ENCODE data around the gene CLDN34. TPM values are rescaled to one million over a fixed set of nuclear protein-coding genes. Genes with fewer than 3 reads are reported as not detected.

The CLDN34 gene
- total and polyA plus RNA-seq, 2 experiments from 2014 or later, result not detected

DNA sequence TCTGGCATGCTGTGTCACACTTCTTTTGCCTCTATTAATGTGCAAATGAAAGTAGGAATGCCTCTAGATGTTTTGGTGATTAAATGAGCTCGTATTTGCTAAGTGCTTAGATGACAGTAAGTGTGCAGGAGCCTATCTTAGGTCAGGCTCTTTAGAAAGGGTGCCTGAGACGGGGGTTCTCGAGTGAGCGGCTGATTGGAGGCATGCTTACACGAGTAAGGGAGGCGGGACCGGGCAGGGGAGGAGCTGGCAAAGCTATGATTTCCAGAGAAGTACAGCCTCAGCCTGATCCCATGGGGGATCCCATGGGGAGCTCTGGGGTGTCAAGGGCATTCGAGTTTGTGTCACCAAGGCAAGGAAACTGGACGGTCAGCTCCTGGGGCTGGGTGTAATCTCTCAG lies 44.8 kb downstream of the CLDN34 start:
- H3K4me1 ChIP-seq (ENCODE audit: insufficient read depth), result peaks cover 22% of the 10 kb centered on the region
- H4K20me1 ChIP-seq (replicated peaks; ENCODE audit: insufficient read depth), result no peaks in the 10 kb centered on the region
- DNase-seq (ENCODE audit: low spot score) (peak; percentile 48), ATAC-seq (peak; percentile 12; the same call in 2 of the 3 replicates)
- peaks cover 13% of the 10 kb centered on the region for H3K9me3 Mint-ChIP-seq
- TF ChIP-seq JUNB (IDR thresholded peaks at IDR 0.05; ENCODE audit: unreplicated experiment) (no peak), NANOG (IDR thresholded peaks at IDR 0.05; ENCODE audit: borderline replicate concordance) (no peak), ZNF114 (CRISPR knock-in tag; IDR thresholded peaks at IDR 0.05) (no peak), EZH2phosphoT487 (IDR thresholded peaks at IDR 0.05; ENCODE audit: unreplicated experiment) (no peak)
- no peaks in the 10 kb centered on the region for H3K27me3 ChIP-seq (ENCODE audit: insufficient read depth)
- H3K36me3 Mint-ChIP-seq (ENCODE audit: low read depth), result peaks cover 9% of the 10 kb centered on the region; the same call in 1 of the 3 replicates
- peaks cover 12% of the 10 kb centered on the region; the same call in 1 of the 2 replicates for H3F3A ChIP-seq (replicated peaks; ENCODE audit: low read depth)
- no peak overlapping the region for H2AFZ ChIP-seq
- no peaks in the 10 kb centered on the region for H3K9me2 ChIP-seq (ENCODE audit: insufficient read depth)
- no peak overlapping the region for H3K27ac Mint-ChIP-seq
- H3K4me2 ChIP-seq, result peak overlapping the region; percentile 59
- H3K36me3 ChIP-seq (ENCODE audit: insufficient read depth), result no peaks in the 10 kb centered on the region
- H3K27me3 Mint-ChIP-seq (ENCODE audit: insufficient read depth, low read depth, poor library complexity), result peaks cover 7% of the 10 kb centered on the region
- peak overlapping the region; percentile 13; the same call in 1 of the 3 replicates for H3K4me3 Mint-ChIP-seq
- H3K4me3 ChIP-seq, result peak overlapping the region; percentile 33; the same call in 1 of the 2 replicates
- peaks cover 8% of the 10 kb centered on the region for H3K79me2 ChIP-seq (replicated peaks; ENCODE audit: insufficient read depth)
- peaks cover 40% of the 10 kb centered on the region for H3K4me1 Mint-ChIP-seq
- H3K27ac ChIP-seq (ENCODE audit: low read depth), result peak overlapping the region; percentile 92; the same call in 1 of the 2 replicates

DNA sequence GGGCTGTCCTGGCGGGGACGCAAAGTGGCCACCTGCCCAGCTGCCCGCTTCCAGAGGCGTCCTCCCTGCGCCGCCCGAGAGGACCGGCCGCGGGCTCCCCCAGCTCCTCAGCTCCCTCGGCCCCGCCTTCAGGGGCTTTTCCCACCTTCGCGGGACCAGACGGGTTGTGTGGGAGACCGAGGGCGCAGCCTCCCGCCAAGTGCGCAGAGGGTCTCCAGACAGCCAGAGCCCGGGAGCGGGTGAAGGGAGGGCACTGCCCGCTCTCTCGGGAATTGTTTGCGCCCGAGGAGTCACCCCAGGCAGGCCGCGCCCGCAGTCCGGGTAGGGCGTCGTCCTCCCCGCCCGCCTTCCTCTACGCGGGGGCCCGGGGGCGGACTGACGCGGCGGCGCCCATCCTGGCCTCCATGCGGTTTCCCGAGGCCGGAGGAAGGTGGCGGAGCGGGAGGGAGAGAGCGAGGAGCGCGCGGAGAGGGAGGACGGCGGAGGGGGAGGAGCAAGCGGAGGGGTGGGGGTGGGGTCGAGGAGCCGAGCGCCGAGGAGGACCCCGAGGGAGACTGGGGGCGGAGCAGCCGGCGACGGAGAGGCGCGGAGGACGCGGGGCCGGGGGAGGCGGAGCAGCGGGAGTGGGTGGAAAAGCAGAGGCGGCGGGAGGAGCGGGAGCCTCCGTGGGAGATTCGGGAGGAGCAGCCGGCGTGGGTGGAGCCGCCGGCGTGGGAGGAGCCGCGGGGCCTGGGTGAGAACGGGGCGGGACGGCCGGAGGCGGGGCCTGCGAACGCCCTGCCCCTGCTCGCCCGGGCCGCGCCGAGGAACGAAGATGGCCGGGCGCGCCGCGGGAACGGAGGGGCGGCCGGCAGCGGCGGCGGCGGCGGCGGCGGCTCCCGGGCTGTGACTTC lies 47.5 kb downstream of the CLDN34 start:
- H3K4me1 ChIP-seq (ENCODE audit: insufficient read depth), result peaks cover 29% of the 10 kb centered on the region
- TF ChIP-seq, protein P1, sequence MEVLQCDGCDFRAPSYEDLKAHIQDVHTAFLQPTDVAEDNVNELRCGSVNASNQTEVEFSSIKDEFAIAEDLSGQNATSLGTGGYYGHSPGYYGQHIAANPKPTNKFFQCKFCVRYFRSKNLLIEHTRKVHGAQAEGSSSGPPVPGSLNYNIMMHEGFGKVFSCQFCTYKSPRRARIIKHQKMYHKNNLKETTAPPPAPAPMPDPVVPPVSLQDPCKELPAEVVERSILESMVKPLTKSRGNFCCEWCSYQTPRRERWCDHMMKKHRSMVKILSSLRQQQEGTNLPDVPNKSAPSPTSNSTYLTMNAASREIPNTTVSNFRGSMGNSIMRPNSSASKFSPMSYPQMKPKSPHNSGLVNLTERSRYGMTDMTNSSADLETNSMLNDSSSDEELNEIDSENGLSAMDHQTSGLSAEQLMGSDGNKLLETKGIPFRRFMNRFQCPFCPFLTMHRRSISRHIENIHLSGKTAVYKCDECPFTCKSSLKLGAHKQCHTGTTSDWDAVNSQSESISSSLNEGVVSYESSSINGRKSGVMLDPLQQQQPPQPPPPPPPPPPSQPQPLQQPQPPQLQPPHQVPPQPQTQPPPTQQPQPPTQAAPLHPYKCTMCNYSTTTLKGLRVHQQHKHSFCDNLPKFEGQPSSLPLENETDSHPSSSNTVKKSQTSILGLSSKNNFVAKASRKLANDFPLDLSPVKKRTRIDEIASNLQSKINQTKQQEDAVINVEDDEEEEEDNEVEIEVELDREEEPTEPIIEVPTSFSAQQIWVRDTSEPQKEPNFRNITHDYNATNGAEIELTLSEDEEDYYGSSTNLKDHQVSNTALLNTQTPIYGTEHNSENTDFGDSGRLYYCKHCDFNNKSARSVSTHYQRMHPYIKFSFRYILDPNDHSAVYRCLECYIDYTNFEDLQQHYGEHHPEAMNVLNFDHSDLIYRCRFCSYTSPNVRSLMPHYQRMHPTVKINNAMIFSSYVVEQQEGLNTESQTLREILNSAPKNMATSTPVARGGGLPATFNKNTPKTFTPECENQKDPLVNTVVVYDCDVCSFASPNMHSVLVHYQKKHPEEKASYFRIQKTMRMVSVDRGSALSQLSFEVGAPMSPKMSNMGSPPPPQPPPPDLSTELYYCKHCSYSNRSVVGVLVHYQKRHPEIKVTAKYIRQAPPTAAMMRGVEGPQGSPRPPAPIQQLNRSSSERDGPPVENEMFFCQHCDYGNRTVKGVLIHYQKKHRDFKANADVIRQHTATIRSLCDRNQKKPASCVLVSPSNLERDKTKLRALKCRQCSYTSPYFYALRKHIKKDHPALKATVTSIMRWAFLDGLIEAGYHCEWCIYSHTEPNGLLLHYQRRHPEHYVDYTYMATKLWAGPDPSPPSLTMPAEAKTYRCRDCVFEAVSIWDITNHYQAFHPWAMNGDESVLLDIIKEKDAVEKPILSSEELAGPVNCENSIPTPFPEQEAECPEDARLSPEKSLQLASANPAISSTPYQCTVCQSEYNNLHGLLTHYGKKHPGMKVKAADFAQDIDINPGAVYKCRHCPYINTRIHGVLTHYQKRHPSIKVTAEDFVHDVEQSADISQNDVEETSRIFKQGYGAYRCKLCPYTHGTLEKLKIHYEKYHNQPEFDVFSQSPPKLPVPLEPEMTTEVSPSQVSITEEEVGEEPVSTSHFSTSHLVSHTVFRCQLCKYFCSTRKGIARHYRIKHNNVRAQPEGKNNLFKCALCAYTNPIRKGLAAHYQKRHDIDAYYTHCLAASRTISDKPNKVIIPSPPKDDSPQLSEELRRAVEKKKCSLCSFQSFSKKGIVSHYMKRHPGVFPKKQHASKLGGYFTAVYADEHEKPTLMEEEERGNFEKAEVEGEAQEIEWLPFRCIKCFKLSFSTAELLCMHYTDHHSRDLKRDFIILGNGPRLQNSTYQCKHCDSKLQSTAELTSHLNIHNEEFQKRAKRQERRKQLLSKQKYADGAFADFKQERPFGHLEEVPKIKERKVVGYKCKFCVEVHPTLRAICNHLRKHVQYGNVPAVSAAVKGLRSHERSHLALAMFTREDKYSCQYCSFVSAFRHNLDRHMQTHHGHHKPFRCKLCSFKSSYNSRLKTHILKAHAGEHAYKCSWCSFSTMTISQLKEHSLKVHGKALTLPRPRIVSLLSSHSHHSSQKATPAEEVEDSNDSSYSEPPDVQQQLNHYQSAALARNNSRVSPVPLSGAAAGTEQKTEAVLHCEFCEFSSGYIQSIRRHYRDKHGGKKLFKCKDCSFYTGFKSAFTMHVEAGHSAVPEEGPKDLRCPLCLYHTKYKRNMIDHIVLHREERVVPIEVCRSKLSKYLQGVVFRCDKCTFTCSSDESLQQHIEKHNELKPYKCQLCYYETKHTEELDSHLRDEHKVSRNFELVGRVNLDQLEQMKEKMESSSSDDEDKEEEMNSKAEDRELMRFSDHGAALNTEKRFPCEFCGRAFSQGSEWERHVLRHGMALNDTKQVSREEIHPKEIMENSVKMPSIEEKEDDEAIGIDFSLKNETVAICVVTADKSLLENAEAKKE (CRISPR knock-in tag; IDR thresholded peaks at IDR 0.05), result peak; percentile 56; the same call in 1 of the 2 replicates
- TF ChIP-seq EZH2phosphoT487 (IDR thresholded peaks at IDR 0.05; ENCODE audit: unreplicated experiment) (no peak), EZH2 (IDR thresholded peaks at IDR 0.05; ENCODE audit: low read depth, unreplicated experiment) (no peak), CTCF (conservative IDR thresholded peaks at IDR 0.05; ENCODE audit: low read depth in 2 of 2) (no peak), JUNB (IDR thresholded peaks at IDR 0.05; ENCODE audit: unreplicated experiment) (no peak), POLR2AphosphoS5 (IDR thresholded peaks at IDR 0.05; ENCODE audit: low read depth) (0 out of 2 replicates have a peak, but pooled peaks have one; percentile 14), ZNF114 (CRISPR knock-in tag; IDR thresholded peaks at IDR 0.05) (no peak)

More for the DNA sequence above, 47.5 kb downstream of the CLDN34 start:
- Mint-ChIP-seq H3K4me3 (peak overlapping the region; percentile 70), H3K9me3 (peaks cover 9% of the 10 kb centered on the region; the same call in 2 of the 3 replicates), H3K4me1 (peaks cover 52% of the 10 kb centered on the region), H3K36me3 (ENCODE audit: low read depth) (peaks cover 10% of the 10 kb centered on the region; the same call in 2 of the 3 replicates), H3K27ac (no peak overlapping the region; the same call in 1 of the 2 replicates), H3K27me3 (ENCODE audit: insufficient read depth, low read depth, poor library complexity) (peaks cover 7% of the 10 kb centered on the region)
- Histone ChIP-seq H3K27me3 (ENCODE audit: insufficient read depth) (no peaks in the 10 kb centered on the region), H4K20me1 (replicated peaks; ENCODE audit: insufficient read depth) (no peaks in the 10 kb centered on the region), H3K36me3 (ENCODE audit: insufficient read depth) (no peaks in the 10 kb centered on the region), H3K9me2 (ENCODE audit: insufficient read depth) (no peaks in the 10 kb centered on the region), H3F3A (replicated peaks; ENCODE audit: low read depth) (peaks cover 12% of the 10 kb centered on the region; the same call in 1 of the 2 replicates), H3K79me2 (replicated peaks; ENCODE audit: insufficient read depth) (peaks cover 31% of the 10 kb centered on the region), H3K4me2 (peak overlapping the region; percentile 71), H3K4me3 (peak overlapping the region; percentile 61), H3K27ac (ENCODE audit: low read depth) (peak overlapping the region; percentile 73; the same call in 1 of the 2 replicates), H2AFZ (no peak overlapping the region)
- DNase-seq (ENCODE audit: low spot score) (peak; percentile 79), ATAC-seq (peak; percentile 54)
